ENCODE results near the gene ADAMTS16.

DNA sequence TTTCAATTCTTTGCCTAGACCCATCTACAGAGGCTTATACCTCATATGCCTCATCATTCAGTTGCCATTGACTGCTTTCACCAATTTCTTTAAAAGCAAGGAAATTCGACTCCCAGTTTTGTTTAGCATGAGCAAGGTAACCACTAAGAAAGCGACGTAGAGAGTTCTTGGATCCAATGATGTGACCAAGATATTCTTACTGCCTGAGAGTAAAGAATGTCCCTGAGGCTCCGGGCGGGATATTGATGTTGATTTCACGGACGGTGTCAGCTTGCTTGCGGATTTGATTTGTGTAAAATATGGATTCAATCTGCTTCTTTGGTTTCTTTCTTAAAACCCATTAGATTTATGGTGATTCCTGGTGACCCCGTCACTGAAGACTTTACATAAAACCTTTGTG lies 147.3 kb downstream of the ADAMTS16 start:
- TF ChIP-seq, protein P1, sequence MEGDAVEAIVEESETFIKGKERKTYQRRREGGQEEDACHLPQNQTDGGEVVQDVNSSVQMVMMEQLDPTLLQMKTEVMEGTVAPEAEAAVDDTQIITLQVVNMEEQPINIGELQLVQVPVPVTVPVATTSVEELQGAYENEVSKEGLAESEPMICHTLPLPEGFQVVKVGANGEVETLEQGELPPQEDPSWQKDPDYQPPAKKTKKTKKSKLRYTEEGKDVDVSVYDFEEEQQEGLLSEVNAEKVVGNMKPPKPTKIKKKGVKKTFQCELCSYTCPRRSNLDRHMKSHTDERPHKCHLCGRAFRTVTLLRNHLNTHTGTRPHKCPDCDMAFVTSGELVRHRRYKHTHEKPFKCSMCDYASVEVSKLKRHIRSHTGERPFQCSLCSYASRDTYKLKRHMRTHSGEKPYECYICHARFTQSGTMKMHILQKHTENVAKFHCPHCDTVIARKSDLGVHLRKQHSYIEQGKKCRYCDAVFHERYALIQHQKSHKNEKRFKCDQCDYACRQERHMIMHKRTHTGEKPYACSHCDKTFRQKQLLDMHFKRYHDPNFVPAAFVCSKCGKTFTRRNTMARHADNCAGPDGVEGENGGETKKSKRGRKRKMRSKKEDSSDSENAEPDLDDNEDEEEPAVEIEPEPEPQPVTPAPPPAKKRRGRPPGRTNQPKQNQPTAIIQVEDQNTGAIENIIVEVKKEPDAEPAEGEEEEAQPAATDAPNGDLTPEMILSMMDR (conservative IDR thresholded peaks at IDR 0.05 in 1 of 2, IDR thresholded peaks at IDR 0.05 in 1 of 2; ENCODE audit: extremely low read depth in 1 of 2, insufficient read depth in 1 of 2, low read depth in 1 of 2, low read length in 2 of 2) = no peak
- TF ChIP-seq EZH2 (IDR thresholded peaks at IDR 0.05; ENCODE audit: borderline replicate concordance, low read length) = no peak

Data from mammary epithelial cell (primary cell).